PC-9 (cell line): ENCODE results near the gene SULT1C3.

Experiments
- EZH2 ChIP-seq: fragments of 200-600 bp; sonication (generic); IDR thresholded peaks from 2 replicates; pipeline ENCODE4 v1.8.0; 2017; ENCODE audit warnings: antibody characterized with exemption, low read depth
- TF ChIP-seq, protein P1 (sequence below): fragments of 200-600 bp; sonication (generic); conservative IDR thresholded peaks from 2 replicates; pipeline ENCODE4 v1.6.1; 2017; ENCODE audit warnings: mixed run types, antibody characterized with exemption, mild to moderate bottlenecking, moderate library complexity

DNA sequence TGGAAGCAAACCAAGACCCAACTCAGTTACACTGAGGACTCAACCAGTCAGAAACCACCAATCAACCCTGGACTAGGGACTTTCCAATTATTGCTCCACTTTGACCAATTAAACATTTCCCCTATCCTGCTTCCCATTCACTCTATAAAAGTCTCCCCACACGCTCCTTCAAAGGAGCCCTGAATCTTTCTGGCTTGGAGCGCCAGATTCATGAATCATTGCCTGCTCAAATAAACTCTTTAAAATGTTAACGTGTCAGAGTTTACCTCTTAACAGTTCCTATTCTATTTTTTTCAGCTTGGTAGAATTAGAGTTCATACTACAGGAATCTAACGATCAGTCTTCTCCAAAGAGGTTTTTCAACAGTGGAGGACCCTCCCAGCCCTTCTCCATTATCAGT lies 28.2 kb downstream of the SULT1C3 start:
- TF ChIP-seq, protein P1, sequence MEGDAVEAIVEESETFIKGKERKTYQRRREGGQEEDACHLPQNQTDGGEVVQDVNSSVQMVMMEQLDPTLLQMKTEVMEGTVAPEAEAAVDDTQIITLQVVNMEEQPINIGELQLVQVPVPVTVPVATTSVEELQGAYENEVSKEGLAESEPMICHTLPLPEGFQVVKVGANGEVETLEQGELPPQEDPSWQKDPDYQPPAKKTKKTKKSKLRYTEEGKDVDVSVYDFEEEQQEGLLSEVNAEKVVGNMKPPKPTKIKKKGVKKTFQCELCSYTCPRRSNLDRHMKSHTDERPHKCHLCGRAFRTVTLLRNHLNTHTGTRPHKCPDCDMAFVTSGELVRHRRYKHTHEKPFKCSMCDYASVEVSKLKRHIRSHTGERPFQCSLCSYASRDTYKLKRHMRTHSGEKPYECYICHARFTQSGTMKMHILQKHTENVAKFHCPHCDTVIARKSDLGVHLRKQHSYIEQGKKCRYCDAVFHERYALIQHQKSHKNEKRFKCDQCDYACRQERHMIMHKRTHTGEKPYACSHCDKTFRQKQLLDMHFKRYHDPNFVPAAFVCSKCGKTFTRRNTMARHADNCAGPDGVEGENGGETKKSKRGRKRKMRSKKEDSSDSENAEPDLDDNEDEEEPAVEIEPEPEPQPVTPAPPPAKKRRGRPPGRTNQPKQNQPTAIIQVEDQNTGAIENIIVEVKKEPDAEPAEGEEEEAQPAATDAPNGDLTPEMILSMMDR: no peak
- TF ChIP-seq EZH2: no peak
